T-cell (primary cell): ENCODE measurements around the gene GRWD1. TPM values are rescaled to one million over a fixed set of nuclear protein-coding genes. Genes with fewer than 3 reads are reported as not detected.
"Not testable (repeated sequence)": the region's sequence is repeated elsewhere in the genome, so short reads cannot be mapped to it uniquely, and the experiment has no call there.

Experiments used
- ATAC-seq, 4 experiments: fragments of 200-7000 bp in 3 of 4; fragments of 150-1000 bp in 1 of 4; cut with Tn5 transposase; replicated peaks in 1 of 4; 1 replicate in 3 of 4; 2 replicates in 1 of 4; pipeline ENCODE4 v1.10.0; 2021; ENCODE audit warnings: moderate library complexity in 3 of 4, mild to moderate bottlenecking in 2 of 4, moderate number of reproducible peaks in 1 of 4
- CTCF ChIA-PET, 2 donors: fragments of 300-600 bp; sonication (Branson Sonifier 250); formaldehyde crosslinking; loops; one replicate each; lab custom pipeline; 2022; ENCODE audit warnings: antibody characterized with exemption in 2 of 2; lab: Charles Lee
- POLR2A ChIA-PET, 2 donors: fragments of 300-600 bp; sonication (Branson Sonifier 250); formaldehyde crosslinking; loops; one replicate each; lab custom pipeline; 2022; ENCODE audit warnings: antibody characterized with exemption in 2 of 2; lab: Charles Lee
- DNase-seq, 35 experiments: peaks; one replicate each; pipeline versions ENCODE4 v3.0.0 to v3.0.0-alpha.2; 2013 to 2023
- H3K27ac ChIP-seq: one replicate; pipeline ENCODE4 v1.5.1; 2013; ENCODE audit warnings: low read length
- H3K27me3 ChIP-seq, 2 experiments: replicated peaks in 1 of 2; 1 replicate in 1 of 2; 2 replicates in 1 of 2; pipeline versions ENCODE4 v1.6.1 to v1.7.0; 2013; ENCODE audit warnings: low read length in 1 of 2, mixed read lengths in 1 of 2; ENCODE audit not compliant: control insufficient read depth in 2 of 2, insufficient read depth in 2 of 2; ENCODE audit errors: extremely low read depth in 1 of 2
- H3K36me3 ChIP-seq, 2 donors: 1 replicate in 1 of 2; 2 replicates in 1 of 2; pipeline versions ENCODE4 v1.6.1 to v1.7.0; 2013; ENCODE audit warnings: low read length in 1 of 2; ENCODE audit not compliant: control insufficient read depth in 2 of 2, insufficient read depth in 1 of 2; ENCODE audit errors: extremely low read depth in 1 of 2
- H3K4me1 ChIP-seq, 2 experiments: 1 replicate in 1 of 2; 2 replicates in 1 of 2; pipeline versions ENCODE4 v1.6.1 to v1.7.0; 2013; ENCODE audit warnings: low read length in 2 of 2, mixed read lengths in 1 of 2; ENCODE audit not compliant: insufficient read depth in 2 of 2, control insufficient read depth in 1 of 2; ENCODE audit errors: extremely low read depth in 1 of 2
- H3K4me3 ChIP-seq, 2 donors: 1 replicate in 1 of 2; 2 replicates in 1 of 2; pipeline versions ENCODE4 v1.5.1 to v1.7.0; 2013; ENCODE audit warnings: mild to moderate bottlenecking in 2 of 2, low read length in 1 of 2, moderate library complexity in 1 of 2; ENCODE audit not compliant: control insufficient read depth in 1 of 2; ENCODE audit errors: extremely low read depth in 1 of 2
- H3K9me3 ChIP-seq: 2 replicates; pipeline ENCODE4 v1.7.0; 2013
- H3K27ac Mint-ChIP-seq, 2 donors: one replicate each; pipeline ENCODE4 v1.8.0; 2020 to 2021; ENCODE audit warnings: mild to moderate bottlenecking in 2 of 2, mixed read lengths in 2 of 2
- H3K27me3 Mint-ChIP-seq, 2 donors: one replicate each; pipeline ENCODE4 v1.8.0; 2021 to 2022; ENCODE audit warnings: mixed read lengths in 2 of 2
- H3K36me3 Mint-ChIP-seq: one replicate; pipeline ENCODE4 v1.8.0; 2021; ENCODE audit warnings: mixed read lengths
- H3K4me1 Mint-ChIP-seq, 3 donors: one replicate each; pipeline ENCODE4 v1.8.0; 2020 to 2022; ENCODE audit warnings: mixed read lengths in 3 of 3, mild to moderate bottlenecking in 1 of 3
- H3K4me3 Mint-ChIP-seq, 3 donors: one replicate each; pipeline ENCODE4 v1.8.0; 2020 to 2022; ENCODE audit warnings: mild to moderate bottlenecking in 3 of 3, mixed read lengths in 3 of 3, moderate library complexity in 3 of 3
- H3K9me3 Mint-ChIP-seq, 3 donors: one replicate each; pipeline ENCODE4 v1.8.0; 2020 to 2022; ENCODE audit warnings: mixed read lengths in 3 of 3
- WGBS: methylation state at CpG from one replicate; pipeline ENCODE4 v1.1.5; 2013; ENCODE audit warnings: missing lambda C conversion rate; ENCODE audit not compliant: insufficient coverage; 5-methylcytosine and 5-hydroxymethylcytosine counted together
- total RNA-seq, 35 experiments: library from RNA in 6 of 35; stranded (reverse) in 6 of 35; fragments of 120-200 nt in 1 of 35; gene quantifications; one replicate each; pipeline versions ENCODE4 v1.2.1 to v1.2.4 and lab custom pipeline; 2013 to 2026

Gene GRWD1
- total RNA-seq, 5 donors from 2014 or later (not counting 1 experiment from before 2014, with no cell fraction given): 29.7 to 55.2 (median 42.6) TPM

DNA sequence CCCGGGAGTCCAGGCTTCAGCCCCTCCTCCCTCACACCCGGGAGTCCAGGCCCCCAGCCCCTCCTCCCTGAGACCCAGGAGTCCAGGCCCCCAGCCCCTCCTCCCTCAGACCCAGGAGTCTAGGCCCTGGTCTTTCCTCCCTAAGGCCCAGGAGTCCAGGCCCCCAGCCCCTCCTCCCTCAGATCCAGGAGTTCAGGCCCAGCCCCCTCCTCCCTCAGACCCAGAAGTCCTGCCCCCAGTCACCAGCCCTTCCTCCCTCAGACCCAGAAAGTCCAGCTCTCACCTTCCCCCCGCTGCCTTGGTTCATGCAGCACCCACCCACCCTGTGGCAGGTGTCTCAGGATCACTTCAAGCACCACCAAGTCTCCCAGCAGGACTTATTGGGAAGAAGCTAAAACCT lies 37.5 kb downstream of the GRWD1 start:
- H3K4me3 ChIP-seq: no peak overlapping the region
- no peak overlapping the region for H3K27ac ChIP-seq
- H3K4me1 ChIP-seq: peaks cover 4 to 26% of the 10 kb centered on the region in 2 experiments
- Mint-ChIP-seq H3K4me3 (no peak overlapping the region), H3K9me3 (no peaks in the 10 kb centered on the region), H3K4me1 (peaks cover 13 to 26% (median 19%) of the 10 kb centered on the region in 3 donors), H3K27me3 (no peaks in the 10 kb centered on the region), H3K27ac (peak overlapping the region in 1 of 2 donors; percentile 19), H3K36me3 (no peaks in the 10 kb centered on the region)
- ChIA-PET CTCF (no interaction called here), POLR2A (no interaction called here)
- ATAC-seq (no peak), DNase-seq (no peak)
- peaks cover 2 to 6% of the 10 kb centered on the region in 2 donors for H3K36me3 ChIP-seq
- peaks cover 0 to 3% of the 10 kb centered on the region in 2 experiments for H3K27me3 ChIP-seq
- no peaks in the 10 kb centered on the region for H3K9me3 ChIP-seq
- WGBS: 96% methylated on average over 3 of the region's 3 CpGs

DNA sequence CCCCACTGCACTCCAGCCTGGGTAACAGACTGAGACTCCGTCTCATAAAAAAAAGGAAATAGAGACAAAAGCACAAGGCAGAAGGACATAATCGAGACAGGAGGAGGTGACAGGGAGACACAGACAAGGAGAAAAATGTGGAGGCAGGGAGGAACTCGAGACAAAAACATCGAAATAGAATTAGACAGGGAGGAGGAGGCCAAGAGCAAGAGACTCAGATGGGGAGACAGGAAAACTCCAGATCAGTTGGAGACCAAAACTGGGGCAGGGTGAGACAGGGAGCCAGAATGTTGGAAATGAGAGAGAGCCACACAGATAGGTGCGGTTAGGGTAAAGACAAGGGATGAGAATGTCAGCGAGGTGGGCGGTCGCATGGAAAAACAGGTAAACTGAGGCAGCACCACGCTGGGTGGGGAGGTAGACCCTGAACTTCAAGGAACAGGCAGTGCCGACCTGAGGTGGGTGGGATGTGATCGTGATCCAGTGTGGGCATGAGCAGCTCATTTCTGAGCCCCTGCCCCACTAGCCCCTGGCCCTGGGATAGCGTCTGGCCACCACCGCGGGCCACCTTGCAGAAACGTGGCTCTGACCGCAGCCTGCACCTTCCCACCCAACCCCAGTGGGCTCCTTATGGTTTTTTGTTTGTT lies 38.6 kb downstream of the GRWD1 start:
- H3K4me3 ChIP-seq: no peak overlapping the region
- WGBS: 90% methylated on average over 10 of the region's 16 CpGs
- H3K27ac Mint-ChIP-seq: no peak overlapping the region
- no peak for ATAC-seq
- H3K27me3 Mint-ChIP-seq: no peaks in the 10 kb centered on the region
- no peak overlapping the region for H3K27ac ChIP-seq
- H3K4me3 Mint-ChIP-seq: no peak overlapping the region
- peaks cover 4 to 26% of the 10 kb centered on the region in 2 experiments for H3K4me1 ChIP-seq
- peaks cover 0 to 3% of the 10 kb centered on the region in 2 experiments for H3K27me3 ChIP-seq
- H3K9me3 Mint-ChIP-seq: no peaks in the 10 kb centered on the region
- POLR2A ChIA-PET: no interaction called here
- peaks cover 0 to under 1% of the 10 kb centered on the region in 2 donors for H3K36me3 ChIP-seq
- no peak for DNase-seq
- H3K36me3 Mint-ChIP-seq: no peaks in the 10 kb centered on the region
- peaks cover 12 to 24% (median 19%) of the 10 kb centered on the region in 3 donors for H3K4me1 Mint-ChIP-seq
- CTCF ChIA-PET: interaction anchor here in 1 of 2 donors (0.6 kb wide), 1 partner anchor 92 kb away, joined by 3 read pairs; no protein-coding TSS in a partner anchor
- no peaks in the 10 kb centered on the region for H3K9me3 ChIP-seq

DNA sequence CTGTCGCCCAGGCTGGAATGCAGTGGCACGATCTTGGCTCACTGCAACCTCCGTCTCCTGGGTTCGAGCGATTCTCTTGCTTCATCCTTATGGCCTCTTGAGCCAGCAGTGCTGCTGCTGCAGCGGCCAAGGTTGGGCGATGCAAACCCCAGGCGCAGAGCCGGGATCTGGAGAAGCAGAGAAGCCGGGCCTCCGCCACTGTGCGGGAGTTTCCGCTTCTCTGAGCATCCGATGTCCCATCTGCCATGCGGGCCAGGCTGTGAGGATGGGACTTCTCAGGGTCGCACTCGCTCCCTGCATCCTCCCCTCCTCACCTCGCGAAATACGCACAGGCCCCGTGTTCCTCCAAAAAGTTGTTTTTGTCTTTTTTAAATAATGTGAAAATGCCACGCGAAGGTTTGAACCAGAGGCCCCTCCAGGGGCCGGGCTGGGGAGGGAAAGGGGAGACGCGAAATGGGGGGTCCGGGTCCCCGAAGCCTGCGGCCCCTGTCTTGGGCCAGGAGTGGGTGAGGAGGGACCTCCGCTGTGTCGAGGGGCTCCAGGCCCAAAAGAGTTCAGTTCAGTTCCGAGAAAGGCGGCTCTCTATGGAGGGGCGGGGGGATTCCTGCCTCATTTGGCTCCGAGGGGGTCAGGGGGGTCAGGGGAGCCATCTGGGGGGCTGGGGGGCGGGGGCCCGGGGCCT lies 39.3 kb downstream of the GRWD1 start:
- WGBS: 95% methylated on average over 13 of the region's 37 CpGs
- ChIA-PET POLR2A (no interaction called here), CTCF (no interaction called here)
- Mint-ChIP-seq H3K36me3 (no peaks in the 10 kb centered on the region), H3K27ac (no peak overlapping the region), H3K4me3 (no peak overlapping the region), H3K9me3 (no peaks in the 10 kb centered on the region), H3K4me1 (peaks cover 15 to 24% (median 19%) of the 10 kb centered on the region in 3 donors), H3K27me3 (no peaks in the 10 kb centered on the region)
- Histone ChIP-seq H3K4me3 (no peak overlapping the region), H3K4me1 (peaks cover 4 to 30% of the 10 kb centered on the region in 2 experiments), H3K9me3 (no peaks in the 10 kb centered on the region), H3K27ac (no peak overlapping the region), H3K27me3 (peaks cover 0 to 6% of the 10 kb centered on the region in 2 experiments), H3K36me3 (no peaks in the 10 kb centered on the region)
- ATAC-seq: no peak
- no peak for DNase-seq

DNA sequence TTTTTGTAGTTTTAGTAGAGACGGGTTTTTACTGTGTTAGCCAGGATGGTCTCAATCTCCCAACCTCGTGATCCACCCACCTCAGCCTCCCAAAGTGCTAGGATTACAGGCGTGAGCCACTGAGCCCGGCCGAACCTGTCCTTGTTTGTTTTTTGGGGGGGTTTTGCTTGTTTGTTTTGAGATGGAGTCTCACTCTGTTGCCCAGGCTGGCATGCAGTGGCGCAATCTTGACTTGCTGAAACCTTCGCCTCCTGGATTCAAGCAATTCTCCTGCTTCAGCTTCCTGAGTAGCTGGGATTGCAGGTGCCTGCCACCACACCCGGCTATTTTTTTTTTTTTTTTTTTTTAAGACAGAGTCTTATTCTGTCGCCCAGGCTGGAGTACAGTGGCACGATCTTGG lies 40.9 kb downstream of the GRWD1 start:
- ATAC-seq, H3K27ac Mint-ChIP-seq, H3K27ac ChIP-seq, H3K9me3 Mint-ChIP-seq, DNase-seq, H3K4me3 Mint-ChIP-seq, H3K27me3 Mint-ChIP-seq, H3K4me3 ChIP-seq, H3K9me3 ChIP-seq, H3K36me3 ChIP-seq, H3K36me3 Mint-ChIP-seq, CTCF ChIA-PET: not testable (repeated sequence)
- H3K4me1 Mint-ChIP-seq: peaks cover 14 to 22% (median 16%) of the 10 kb centered on the region in 3 donors
- WGBS: 100% methylated on average over 2 of the region's 10 CpGs
- Histone ChIP-seq H3K4me1 (peaks cover 1 to 29% of the 10 kb centered on the region in 2 experiments), H3K27me3 (peaks cover 0 to 22% of the 10 kb centered on the region in 2 experiments)
- POLR2A ChIA-PET: interaction anchor here in 1 of 2 donors (0.6 kb wide), 2 partner anchors 38 to 1468 kb away, joined by 4 to 7 read pairs; no protein-coding TSS in a partner anchor

DNA sequence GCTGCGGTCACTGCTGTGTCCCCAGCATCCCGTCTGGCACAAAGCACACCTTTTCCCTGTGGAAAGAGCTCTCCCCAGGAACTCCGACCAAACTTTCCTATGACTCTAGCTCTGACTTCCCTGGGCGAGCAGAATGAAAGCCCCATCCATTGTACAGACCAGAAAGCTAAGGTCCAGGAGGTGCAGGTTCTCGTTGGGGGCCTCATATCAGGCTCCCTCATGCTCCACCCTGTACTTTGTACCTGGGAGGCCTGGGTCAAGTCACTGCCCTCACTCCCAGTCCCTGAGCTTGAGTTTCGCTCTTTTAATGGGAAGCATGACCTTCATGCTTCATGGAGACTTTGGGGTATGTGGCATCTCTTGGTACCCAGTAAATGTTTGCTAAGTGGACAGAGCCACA lies 41.8 kb downstream of the GRWD1 start:
- DNase-seq: no peak
- no peak overlapping the region for H3K27ac ChIP-seq
- H3K36me3 ChIP-seq: no peaks in the 10 kb centered on the region
- CTCF ChIA-PET: interaction anchor here in 1 of 2 donors (0.5 kb wide), 1 partner anchor 18 kb away, joined by 4 read pairs; no protein-coding TSS in a partner anchor
- Mint-ChIP-seq H3K36me3 (no peaks in the 10 kb centered on the region), H3K4me3 (no peak overlapping the region), H3K27me3 (peaks cover 2 to 8% of the 10 kb centered on the region in 2 donors), H3K9me3 (no peaks in the 10 kb centered on the region), H3K4me1 (peaks cover 17 to 25% (median 19%) of the 10 kb centered on the region in 3 donors), H3K27ac (no peak overlapping the region)
- peaks cover 0 to 30% of the 10 kb centered on the region in 2 experiments for H3K27me3 ChIP-seq
- 85% methylated on average over 5 of the region's 6 CpGs for WGBS
- peaks cover 2 to 32% of the 10 kb centered on the region in 2 experiments for H3K4me1 ChIP-seq
- H3K9me3 ChIP-seq: no peaks in the 10 kb centered on the region
- no peak for ATAC-seq
- POLR2A ChIA-PET: interaction anchor here (0.6 to 0.7 kb wide), 2 partner anchors 39 to 1467 kb away, joined by 3 to 7 read pairs; no protein-coding TSS in a partner anchor
- no peak overlapping the region for H3K4me3 ChIP-seq

DNA sequence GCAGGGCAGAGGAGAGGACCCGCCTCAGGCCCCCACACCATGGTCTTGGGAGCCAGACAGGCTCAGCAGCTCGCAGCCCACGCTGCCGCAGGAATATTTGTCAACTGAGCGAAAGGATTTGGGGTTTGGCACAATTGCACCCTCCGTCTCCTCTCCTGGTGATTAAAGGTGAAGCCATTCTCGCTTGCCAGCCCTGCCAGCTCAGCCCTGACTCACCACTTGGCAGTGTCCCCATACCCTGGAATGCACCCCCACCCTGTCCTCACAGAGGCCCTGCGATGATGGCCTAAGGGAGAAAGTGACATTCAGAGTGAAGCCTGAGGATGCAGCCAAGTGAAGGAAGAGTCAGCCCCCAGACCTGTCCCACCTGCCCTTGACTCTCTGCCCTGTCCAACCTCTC lies 42.2 kb downstream of the GRWD1 start:
- no peaks in the 10 kb centered on the region for H3K9me3 Mint-ChIP-seq

More for the DNA sequence above, 42.2 kb downstream of the GRWD1 start:
- Mint-ChIP-seq H3K27me3 (peaks cover 6 to 11% of the 10 kb centered on the region in 2 donors), H3K36me3 (no peaks in the 10 kb centered on the region), H3K4me1 (peaks cover 21 to 29% (median 23%) of the 10 kb centered on the region in 3 donors), H3K27ac (no peak overlapping the region), H3K4me3 (no peak overlapping the region)
- ATAC-seq: no peak
- Histone ChIP-seq H3K27ac (no peak overlapping the region), H3K4me3 (no peak overlapping the region), H3K36me3 (no peaks in the 10 kb centered on the region), H3K9me3 (no peaks in the 10 kb centered on the region), H3K4me1 (peaks cover 2 to 35% of the 10 kb centered on the region in 2 experiments), H3K27me3 (peaks cover 0 to 34% of the 10 kb centered on the region in 2 experiments)
- ChIA-PET POLR2A (interaction anchor here in 1 of 2 donors (0.7 kb wide), 1 partner anchor 40 kb away, joined by 3 read pairs; no protein-coding TSS in a partner anchor), CTCF (interaction anchor here (0.6 to 1.6 kb wide), 3 partner anchors 96 to 1007 kb away, joined by 3 to 6 read pairs (median 5); no protein-coding TSS in a partner anchor)
- 83% methylated on average over 7 of the region's 8 CpGs for WGBS
- DNase-seq: no peak
